ENCODE measurements around the gene STON1.
"Not testable (repeated sequence)": the region's sequence is repeated elsewhere in the genome, so short reads cannot be mapped to it uniquely, and the experiment has no call there.

STON1 gene

DNA sequence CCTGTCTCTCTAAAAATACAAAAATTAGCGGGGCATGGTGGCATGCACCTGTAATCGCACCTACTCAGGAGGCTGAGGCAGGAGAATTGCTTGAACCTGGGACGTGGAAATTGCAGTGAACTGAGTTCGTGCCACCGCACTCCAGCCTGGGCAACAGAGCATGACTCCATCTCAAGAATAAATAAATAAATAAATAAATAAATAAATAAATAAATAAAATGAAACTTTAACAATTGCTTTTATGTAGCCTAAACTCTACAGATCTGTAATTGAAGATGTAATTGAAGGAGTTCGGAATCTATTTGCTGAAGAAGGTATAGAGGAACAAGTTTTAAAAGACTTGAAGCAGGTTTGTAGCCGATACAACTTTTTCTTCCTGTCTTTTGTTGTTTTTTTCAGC lies 90.7 kb downstream of the STON1 start:
- DNase-seq (ENCODE audit: low spot score): no peak

DNA sequence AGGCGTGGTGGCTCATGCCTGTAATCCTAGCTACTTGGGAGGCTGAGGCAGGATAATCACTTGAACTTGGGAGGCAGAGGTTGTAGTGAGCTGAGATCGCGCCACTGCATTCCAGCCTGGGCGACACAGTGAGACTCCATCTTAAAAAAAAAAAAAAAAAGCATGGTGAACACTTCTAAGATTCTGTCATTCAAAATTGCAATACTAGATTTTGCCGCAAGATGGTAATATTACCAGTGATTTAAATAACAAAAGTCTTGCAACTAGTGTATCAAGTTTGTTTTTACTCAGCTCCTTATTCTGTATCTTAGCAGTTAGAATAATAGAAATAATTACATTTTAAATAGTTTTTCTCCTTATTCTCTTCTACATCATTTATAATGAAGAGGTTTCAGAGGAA lies 92.7 kb downstream of the STON1 start:
- not testable (repeated sequence) for DNase-seq (ENCODE audit: low spot score)

DNA sequence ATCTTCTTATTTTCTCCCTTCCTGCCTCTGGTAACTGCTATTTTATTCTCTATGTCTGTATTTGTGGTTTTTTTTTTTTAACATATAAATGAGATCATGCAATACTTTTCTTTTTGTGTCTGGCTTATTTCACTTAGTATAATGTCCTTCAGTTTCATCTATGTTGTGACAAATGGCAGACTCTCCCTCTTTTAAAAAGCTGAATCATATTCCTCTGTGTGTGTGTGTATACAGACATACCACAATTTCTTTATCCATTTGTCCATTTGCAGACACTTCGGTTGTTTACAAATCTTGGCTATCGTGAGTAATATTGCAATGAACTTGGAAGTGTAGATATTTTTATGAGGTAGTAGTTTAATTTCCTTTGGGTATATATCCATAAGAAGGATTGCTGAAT lies 94.7 kb downstream of the STON1 start:
- DNase-seq (ENCODE audit: low spot score): no peak

DNA sequence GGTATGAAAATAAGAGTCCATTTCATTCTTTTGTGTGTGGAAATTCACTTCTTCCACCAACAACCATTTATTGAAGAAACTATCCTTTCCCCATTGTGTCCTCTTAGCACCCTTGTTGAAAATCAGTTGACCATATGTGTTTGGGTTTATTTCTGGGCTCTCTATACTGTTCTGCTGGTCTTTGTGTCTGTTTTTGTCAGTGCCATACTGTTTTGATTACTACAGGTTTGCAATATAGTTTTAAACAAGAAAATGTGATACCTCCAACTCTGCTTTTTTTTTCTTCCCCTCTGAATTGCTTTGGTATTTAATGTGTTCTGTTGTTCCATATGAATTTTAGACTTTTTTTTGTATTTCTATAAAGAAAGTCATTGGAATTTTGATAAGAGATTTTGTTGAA lies 96.1 kb downstream of the STON1 start:
- no peak for DNase-seq (ENCODE audit: low spot score)

DNA sequence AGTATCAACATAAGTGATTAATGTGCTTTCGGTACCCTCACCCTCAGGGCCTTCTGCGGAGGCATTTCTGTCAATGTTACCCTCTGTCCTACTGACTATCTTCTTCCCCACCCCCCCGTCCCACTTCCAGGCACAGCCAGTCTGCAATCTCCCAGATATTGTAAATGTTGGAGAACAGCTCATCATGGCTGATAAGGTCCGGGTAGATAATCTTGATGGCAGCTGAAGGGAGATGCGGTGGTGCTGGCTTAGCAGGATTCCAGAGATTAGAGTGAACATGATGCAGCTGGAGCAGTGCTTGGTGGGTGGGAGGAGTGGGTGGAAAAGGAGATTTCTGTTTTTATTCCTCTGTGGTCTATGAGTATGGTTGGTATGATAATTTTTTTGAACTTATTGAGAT lies 103.2 kb downstream of the STON1 start:
- no peak for DNase-seq (ENCODE audit: low spot score)

DNA sequence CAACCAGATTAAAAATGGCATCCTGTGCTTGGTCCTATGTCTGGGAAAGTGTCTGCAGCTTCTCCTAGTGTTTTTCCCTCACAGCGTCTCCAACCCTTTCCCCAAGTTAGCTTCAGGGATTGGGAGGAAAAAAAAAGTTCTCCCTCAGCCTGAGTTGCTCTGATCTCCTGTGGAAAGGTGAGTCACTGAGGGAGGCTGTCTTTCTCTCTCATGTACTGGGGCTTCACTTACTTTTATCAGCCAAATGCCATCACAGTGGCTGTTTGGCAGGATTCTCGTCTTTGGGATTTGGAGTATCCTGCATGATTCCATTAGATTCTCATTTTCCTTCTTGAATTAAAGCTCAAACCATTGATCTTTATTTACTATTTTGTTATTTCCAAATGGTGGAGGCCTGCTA lies 105.8 kb downstream of the STON1 start:
- DNase-seq (ENCODE audit: low spot score): no peak

DNA sequence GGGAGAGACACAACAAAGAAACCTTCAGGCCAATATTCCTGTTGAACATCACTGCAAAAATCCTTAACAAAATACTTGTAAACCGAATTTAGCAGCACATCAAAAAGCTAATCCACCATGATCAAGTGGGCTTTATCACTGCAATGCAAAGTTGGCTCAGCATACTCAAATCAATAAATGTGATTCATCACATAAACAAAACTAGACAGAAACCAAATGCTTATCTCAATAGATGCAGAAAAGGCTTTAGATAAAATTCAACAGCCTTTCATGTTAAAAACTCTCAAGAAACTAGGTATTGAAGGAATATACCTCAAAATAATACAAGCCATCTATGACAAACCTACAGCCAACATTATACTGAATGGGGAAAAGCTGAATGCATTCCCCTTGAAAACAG lies 108.3 kb downstream of the STON1 start:
- DNase-seq (ENCODE audit: low spot score): no peak

Measured in D341Med (cell line).